Measurements from ENCODE around the gene VEGFB.

The VEGFB gene

DNA sequence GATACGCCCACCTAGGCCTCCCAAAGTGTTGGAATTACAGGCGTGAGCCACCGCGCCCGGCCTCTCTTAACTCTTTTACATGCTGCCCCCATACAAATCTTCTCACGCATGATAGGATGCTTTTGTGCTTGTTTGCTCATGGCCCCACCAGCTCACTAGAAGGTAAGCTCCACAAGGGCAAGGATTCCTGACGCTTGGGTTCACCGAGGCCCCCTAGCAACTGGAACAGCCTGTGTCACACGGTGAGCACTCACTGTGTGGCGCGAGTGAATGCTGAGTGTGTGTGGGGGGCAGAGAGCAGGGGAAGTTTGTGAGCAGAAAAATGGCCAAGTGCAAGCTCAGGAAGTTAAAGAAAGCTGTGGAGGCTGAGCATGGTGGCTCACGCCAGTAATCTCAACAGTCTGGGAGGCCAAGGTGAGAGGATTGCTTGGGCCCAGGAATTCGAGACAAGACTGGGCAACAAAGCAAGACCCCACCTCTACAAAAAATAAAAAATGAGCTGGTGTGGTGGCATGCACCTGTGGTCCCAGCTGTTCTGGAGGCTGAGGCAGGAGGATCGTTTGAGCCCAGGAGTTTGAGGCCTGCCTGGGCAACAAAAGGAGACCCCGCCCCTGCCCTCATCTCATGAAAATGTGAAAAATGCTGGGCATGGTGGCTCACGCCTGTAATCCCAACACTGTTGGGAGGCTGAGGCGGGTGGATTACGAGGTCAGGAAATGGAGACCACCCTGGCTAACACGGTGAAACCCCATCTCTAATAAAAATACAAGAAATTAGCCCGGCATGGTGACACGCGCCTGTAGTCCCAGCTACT is 47.8 kb downstream of the VEGFB start:
- DNase-seq (ENCODE audit: low read depth) = no peak
- TF ChIP-seq CTCF (IDR thresholded peaks at IDR 0.05; ENCODE audit: control insufficient read depth, insufficient read depth, low read depth, low read length, missing control alignments) = no peak
- H3K4me3 ChIP-seq (ENCODE audit: control insufficient read depth, low read depth, low read length) = no peak overlapping the region

- no peak overlapping the region for H3K4me3 ChIP-seq (ENCODE audit: control insufficient read depth, low read depth, low read length)
- no peak for TF ChIP-seq CTCF (IDR thresholded peaks at IDR 0.05; ENCODE audit: control insufficient read depth, insufficient read depth, low read depth, low read length, missing control alignments)
- no peak for DNase-seq (ENCODE audit: low read depth)
These were observed 48.7 kb downstream of the VEGFB start for GRCh38 chr11:64283092-64283491.

GRCh38 chr11:64284048-64284961 is 49.9 kb downstream of the VEGFB start, which contains the start of gene BAD:
Gene BAD (minus strand): TSS chr11:64284665. CDS start chr11:64284368, 297 bp downstream.
- no peak for DNase-seq (ENCODE audit: low read depth)
- no peak for TF ChIP-seq CTCF (IDR thresholded peaks at IDR 0.05; ENCODE audit: control insufficient read depth, insufficient read depth, low read depth, low read length, missing control alignments)

GRCh38 chr11:64284962-64285884 is 50.8 kb downstream of the VEGFB start, which contains the start of gene GPR137:
Gene GPR137 (plus strand): TSS chr11:64285848. CDS start chr11:64286525, 677 bp downstream.
- DNase-seq (ENCODE audit: low read depth) = no peak
- TF ChIP-seq CTCF (IDR thresholded peaks at IDR 0.05; ENCODE audit: control insufficient read depth, insufficient read depth, low read depth, low read length, missing control alignments) = no peak

More at GRCh38 chr11:64284048-64284961, 49.9 kb downstream of the VEGFB start, which contains the start of gene BAD:
- H3K4me3 ChIP-seq (ENCODE audit: control insufficient read depth, low read depth, low read length) = peak within 1 kb of the TSS; percentile 80

DNA sequence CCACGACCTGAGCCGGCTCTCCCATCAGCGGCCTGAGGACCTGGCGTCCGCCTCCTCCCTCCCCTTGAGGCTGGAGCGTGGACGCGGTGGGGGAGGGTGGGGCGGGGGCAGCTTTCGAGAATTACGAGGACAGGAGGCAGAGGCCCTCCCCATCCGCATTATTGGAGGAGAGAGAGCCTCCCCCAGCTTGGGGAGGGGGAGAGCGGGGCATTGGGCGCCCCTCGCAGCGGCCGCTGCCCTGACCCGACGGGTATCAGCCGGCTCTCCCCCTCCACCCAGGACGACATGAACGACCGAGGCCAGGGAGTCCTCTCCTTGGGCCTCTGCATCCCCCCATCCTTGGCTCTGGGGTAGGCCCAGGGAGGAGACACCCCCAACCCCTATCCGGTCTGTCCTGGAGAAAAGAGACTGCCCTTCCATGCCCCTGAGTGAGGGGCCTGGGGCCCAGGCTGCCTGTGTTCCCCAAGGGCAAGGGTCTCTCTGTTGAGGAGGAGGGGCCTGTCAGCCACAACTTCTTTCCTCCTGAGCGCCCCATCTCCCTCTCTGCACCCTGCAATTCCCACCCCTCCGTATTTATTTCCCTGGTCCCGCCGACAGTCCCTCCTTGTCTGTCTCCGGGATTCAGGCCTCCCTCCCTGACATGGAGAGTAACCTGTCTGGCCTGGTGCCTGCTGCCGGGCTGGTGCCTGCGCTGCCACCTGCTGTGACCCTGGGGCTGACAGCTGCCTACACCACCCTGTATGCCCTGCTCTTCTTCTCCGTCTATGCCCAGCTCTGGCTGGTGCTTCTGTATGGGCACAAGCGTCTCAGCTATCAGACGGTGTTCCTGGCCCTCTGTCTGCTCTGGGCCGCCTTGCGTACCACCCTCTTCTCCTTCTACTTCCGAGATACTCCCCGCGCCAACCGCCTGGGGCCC is 51.8 kb downstream of the VEGFB start:
- peak overlapping the region; percentile 80 for H3K4me3 ChIP-seq (ENCODE audit: control insufficient read depth, low read depth, low read length)
- no peak for TF ChIP-seq CTCF (IDR thresholded peaks at IDR 0.05; ENCODE audit: control insufficient read depth, insufficient read depth, low read depth, low read length, missing control alignments)
- DNase-seq (ENCODE audit: low read depth) = no peak

More at GRCh38 chr11:64284962-64285884, 50.8 kb downstream of the VEGFB start, which contains the start of gene GPR137:
- peak within 1 kb of the TSS; percentile 80 for H3K4me3 ChIP-seq (ENCODE audit: control insufficient read depth, low read depth, low read length)

All from AG09309 (cell line).